ENCODE measurements around the gene DNAL1.

DNAL1 gene

DNA sequence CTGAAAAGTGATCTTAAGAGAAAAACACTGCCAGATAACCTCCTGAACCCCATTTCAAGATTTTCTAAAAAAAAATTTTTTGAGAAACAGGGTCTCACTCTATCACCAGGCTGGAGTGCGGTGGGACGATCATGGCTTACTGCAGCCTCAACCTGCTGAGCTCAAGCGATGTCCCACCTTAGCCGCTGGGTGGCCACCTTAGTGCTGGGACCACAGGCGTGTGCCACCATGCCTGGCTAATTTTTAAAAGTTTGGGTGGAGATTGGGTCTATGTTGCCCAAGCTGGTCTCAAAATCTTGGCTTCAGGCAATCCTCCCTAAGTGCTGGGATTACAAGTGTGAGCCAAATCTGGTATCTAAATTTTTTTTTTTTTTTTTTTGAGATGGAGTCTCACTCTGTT lies 66.0 kb downstream of the DNAL1 start:
- no peak for DNase-seq

DNA sequence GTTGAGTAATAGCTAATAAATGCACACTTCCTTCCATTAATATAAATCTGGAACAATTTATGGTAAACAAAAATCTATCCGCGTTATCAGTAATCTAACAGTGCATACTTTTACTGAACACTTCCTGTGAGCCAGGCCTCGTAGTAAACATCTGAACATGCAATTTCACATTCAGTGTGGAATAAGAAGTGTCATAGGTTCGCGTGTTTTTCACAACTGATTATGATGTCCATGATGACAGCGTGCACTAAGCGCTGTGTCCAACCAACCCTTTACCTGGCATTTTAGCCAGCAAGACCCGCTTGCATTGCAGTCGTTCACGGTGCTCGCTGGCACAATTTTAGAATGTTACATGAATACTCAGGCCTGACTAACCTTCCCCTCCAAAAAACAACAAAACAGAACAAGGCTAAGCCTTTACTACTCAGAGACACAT lies 67.3 kb downstream of the DNAL1 start:
- DNase-seq, result peak in 2 of 6 experiments; percentile 29 to 58

DNA sequence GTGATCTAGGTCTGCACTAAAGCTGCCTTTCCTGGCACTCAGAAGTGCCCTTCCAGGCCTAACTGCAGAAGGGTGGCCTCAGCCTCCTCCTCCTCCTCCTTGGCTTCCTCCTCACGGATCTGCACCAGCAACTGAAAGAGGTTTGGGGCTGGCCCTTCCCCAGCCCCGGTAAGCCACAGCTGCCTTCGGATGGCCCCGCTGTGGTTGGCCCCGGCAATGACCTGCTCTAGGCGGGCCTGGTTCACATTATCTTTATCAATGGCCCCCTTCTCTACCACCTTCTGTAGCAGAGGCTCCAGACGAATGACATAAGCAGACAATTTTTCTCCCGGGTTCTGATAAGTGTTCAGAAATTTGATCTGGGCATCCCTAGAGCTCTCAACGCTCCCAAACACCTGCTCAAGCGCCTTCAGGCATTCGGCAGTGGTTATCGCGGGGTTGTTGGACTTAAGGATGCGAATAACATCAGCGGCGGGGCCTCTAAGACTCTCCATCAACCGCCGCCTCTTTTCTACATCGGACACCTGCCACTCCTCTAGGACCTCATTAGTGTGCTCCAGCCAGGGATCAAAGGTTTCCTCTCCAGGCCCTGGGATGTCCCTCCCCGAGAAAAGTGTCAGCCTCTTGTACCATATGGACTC lies 67.9 kb downstream of the DNAL1 start:
- peak in 3 of 6 experiments; percentile 9 to 37 (median 20) for DNase-seq

DNA sequence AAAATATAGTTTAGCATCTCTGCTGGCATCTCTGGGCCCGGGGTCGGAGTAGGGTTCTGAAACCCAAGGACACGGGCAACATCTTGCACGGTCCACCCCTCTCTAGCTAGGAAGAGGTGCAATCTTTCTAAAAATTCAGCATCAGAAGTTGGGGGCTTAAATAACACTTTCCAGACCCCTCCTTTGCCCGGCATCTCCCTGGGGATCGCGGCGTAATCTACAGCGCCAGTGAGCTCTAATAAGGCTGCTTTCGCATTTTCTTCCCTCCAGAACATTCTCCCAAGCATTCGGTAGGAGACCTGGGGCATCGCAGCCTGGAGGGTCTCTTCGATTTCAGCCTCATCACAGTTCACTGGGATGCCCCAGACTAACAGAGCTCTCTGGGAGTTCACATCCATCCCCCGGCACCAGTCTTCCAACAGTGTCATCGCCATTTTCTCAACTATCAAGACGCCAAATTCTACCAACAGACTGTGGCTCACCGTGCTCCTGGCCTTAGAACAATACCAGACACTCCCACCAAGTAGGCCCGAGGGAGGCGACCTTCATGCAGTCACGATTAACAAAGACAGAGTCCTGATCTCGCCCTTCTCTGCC lies 68.5 kb downstream of the DNAL1 start:
- peak in 2 of 6 experiments; percentile 20 to 37 for DNase-seq

- peak; percentile 67 to 82 (median 80) for DNase-seq
Measured at GRCh38 chr14:73713803-73714655, 69.2 kb downstream of the DNAL1 start, which contains the start of gene PNMA1. Gene PNMA1, minus strand, starts transcription at chr14:73714384. Its CDS starts 745 bp downstream, at chr14:73713639.

GRCh38 chr14:73714656-73715081 lies 69.9 kb downstream of the DNAL1 start:
- no peak for DNase-seq

- DNase-seq, result no peak
Measured at GRCh38 chr14:73715707-73716106, 70.9 kb downstream of the DNAL1 start.

DNA sequence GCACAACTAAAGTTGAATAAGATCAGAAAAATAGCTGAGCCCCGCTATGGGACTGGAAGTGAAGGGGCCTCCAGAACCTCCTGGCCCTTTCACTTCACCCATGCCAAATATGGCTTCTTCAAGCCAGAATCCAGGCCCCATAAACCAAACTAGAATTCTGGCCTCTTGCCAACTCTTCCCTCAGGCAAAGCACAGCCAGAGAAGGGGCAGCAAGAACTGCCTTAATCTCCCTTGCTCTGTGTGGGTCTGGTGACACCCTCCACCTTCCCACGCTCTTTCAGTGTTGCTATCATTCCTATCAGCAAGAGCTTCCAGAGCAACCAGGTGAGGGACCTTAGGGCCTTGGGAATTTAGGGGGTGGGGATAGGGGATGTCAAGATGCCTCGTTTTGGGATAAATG lies 72.5 kb downstream of the DNAL1 start:
- DNase-seq, result no peak

GRCh38 chr14:73717711-73718417 lies 73.1 kb downstream of the DNAL1 start:
- DNase-seq, result no peak

GRCh38 chr14:73718418-73719251 lies 73.8 kb downstream of the DNAL1 start:
- no peak for DNase-seq

DNA sequence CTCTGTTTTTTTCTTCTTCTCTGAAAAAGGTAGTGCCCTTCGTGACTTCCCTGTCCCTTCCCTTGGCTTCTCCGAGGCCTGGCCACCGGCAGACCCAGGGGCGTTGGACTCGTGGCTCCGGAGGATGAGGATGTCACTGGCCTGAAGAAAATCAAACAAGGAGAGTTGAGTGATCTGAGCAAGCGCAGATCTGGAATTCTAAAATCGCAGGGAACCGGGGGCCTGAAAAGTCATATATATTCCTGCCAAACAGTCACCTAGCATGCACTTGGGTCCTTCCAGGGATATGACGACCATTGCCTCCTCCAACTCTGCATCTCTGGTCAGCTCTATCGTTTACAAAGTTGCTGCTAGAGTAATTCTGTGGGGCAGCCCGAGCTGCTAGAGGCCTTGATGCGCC lies 74.6 kb downstream of the DNAL1 start:
- no peak for DNase-seq

GRCh38 chr14:73719791-73720190 lies 75.0 kb downstream of the DNAL1 start:
- DNase-seq, result no peak

GRCh38 chr14:73720636-73721035 lies 75.8 kb downstream of the DNAL1 start:
- DNase-seq, result no peak

DNA sequence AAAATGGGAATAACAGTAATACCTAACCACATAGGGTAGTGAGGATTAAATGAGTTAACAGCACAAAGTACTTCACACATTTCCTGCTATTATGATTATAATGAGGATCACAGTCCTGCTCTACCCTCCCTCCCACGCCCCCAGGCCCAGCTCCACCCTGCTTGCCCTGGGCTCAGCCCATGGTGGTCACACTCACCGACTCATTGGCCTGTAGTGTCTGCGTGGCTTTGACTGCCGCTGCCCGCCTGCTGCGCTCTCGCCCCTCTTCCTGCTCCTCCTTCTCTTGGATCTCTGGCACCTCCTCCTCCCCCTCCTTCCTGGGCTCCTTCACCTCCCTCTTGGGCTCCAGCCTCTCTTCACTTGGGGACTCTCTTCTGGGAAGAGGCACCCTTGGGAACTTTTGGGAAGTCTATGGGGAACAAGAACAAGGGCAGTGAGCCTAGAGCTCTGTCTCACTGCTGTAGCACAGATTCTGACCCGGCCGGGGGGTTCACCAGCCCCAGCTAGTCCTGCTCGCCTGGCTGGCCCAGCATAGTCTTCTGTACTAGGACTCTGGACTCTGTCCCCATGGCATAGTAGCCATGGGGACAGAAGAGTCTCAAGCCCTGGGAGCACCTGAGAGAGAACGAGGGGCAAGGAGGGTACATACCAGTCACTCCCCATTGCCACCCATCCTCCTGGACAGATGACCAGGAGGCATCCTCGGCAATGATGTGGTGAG lies 76.5 kb downstream of the DNAL1 start:
- no peak for DNase-seq

DNA sequence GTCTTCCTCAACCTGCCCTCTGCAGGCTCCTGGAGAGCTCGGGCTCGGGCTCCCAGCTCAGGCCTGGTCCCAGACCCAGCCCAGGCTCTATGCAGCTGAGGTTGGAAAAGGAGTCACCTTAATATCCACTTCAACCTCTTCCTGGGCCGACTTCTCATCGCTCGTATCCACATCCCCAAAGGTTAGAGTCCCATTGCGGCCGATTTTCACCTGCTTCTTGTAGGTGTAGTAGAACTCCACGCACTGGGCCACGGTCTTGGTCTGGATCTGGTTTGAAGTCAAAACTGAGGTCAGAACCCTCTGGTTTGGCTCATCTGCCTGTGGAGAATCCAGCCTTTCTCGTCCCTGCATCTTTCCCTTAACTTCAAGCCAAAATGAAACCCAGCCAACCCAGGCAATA lies 77.8 kb downstream of the DNAL1 start:
- DNase-seq, result no peak

GRCh38 chr14:73723406-73723796 lies 78.6 kb downstream of the DNAL1 start:
- DNase-seq, result no peak

DNA sequence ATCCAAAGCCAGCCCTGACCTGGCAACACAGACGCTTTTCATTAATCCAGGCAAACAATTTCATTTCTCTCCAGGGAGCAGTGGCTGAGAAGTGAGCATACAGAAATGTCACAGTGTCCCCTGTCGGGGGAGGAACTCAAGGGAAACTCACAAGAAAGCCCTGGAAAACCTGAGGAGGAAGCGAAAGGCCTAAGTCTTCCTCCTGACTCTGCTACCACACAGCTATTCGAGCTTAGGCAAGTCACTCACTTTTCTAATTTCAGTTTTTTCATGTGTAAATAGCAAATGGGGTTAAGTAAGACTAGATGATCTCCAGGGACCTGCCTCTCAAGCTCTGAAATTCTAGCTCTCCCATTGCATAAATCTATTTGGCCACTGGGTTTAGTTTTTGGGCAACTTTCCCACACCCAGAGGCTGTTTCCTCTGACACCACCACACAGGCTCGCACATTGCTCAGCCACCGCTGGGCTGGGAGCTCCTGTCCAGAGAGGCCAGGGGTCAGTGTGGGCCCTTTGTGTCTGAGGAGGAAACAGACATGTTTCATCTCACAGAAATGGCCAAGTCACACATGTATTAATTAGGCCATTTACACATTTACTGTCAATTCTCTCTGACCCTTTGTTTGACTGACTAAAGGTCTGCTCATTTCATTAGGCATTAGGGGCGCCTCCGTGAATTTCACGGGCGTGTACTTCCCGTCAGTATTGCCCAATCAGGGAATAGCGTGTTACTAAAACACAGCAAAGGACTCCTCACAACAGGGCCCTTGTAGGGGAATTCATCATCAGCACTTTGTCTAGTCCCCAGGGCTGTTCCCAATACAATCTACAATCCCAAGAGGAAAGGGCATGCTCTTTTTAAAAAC lies 79.2 kb downstream of the DNAL1 start:
- DNase-seq, result no peak

DNA sequence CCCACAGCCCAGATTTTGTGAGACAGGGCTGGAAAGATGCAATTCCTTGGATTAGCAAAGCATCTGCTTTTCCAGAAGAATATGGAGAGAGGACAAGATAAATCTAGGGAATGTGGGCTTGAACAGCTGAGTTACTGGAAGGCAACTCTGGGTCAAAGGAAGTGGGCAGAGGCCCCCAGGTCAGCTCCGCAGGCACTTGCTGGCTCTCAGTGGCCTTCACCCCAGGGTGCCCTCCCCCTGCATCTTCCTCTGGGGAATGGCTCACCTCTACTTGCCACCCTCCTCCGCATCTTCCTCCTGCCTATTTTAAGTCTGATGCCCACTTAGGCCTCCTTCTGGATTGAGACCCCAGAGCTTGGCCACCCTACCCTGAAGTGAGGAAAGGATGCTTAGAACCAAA lies 79.9 kb downstream of the DNAL1 start:
- no peak for DNase-seq

GRCh38 chr14:73725116-73726024 lies 80.6 kb downstream of the DNAL1 start:
- DNase-seq, result no peak
